ENCODE results near the gene CDY2A. TPM values are rescaled to one million over a fixed set of nuclear protein-coding genes. Genes with fewer than 3 reads are reported as not detected.
"Not testable (repeated sequence)": the region's sequence is repeated elsewhere in the genome, so short reads cannot be mapped to it uniquely, and the experiment has no call there.

CDY2A gene
- total and polyA plus RNA-seq, 10 of the 15 experiments (the other 5 are each of a cell fraction or from before 2014, with no cell fraction given), result not detected

DNA sequence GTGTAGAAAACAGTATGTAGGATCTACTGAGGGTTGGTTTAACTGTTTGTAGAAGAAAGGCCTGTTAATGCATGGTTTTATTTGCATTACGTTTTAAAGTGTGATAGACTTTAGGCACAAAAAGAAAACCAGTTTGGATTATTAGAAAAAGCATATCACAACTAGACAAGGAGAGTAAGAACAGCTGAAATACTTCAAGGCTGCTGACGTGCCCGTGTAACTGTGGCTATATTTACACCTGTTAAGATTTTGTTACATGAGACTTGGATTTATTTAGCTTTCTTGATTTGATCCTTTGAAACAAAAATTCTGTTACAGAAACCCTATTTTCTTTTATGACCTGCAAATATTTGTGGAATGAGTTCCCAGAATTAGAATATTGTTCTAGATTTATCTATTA, 9.3 kb downstream of the CDY2A start:
- H3K4me3 ChIP-seq; H2AFZ ChIP-seq (ENCODE audit: control insufficient read depth, low read depth, low read length); H4K20me1 ChIP-seq (ENCODE audit: control insufficient read depth, insufficient read depth); H3K36me3 ChIP-seq (ENCODE audit: control insufficient read depth in 2 of 2, insufficient read depth in 2 of 2, low read length in 1 of 2); BruUV-seq (replicated peaks); H3K9me3 ChIP-seq (replicated peaks; ENCODE audit: control insufficient read depth, insufficient read depth, low read length); H3K4me2 ChIP-seq (ENCODE audit: control insufficient read depth, insufficient read depth); H3K27ac ChIP-seq (ENCODE audit: control insufficient read depth, insufficient read depth); ATAC-seq; POLR2A ChIA-PET; CTCF ChIA-PET; in situ Hi-C loops (cut with MboI); SMC1A ChIA-PET (ENCODE audit: uncharacterized antibody, unreplicated experiment); H3K79me2 ChIP-seq (ENCODE audit: control insufficient read depth, insufficient read depth, low read length); DNase-seq (ENCODE audit: low read depth, low spot score); RAD21 ChIA-PET (ENCODE audit: unreplicated experiment); intact Hi-C loops (cut with micrococcal nuclease; ENCODE audit: unreplicated experiment); H3K4me1 ChIP-seq (ENCODE audit: control insufficient read depth, insufficient read depth, low read length); FAIRE-seq; H3K9ac ChIP-seq (ENCODE audit: control insufficient read depth, insufficient read depth, low read length); H3K27me3 ChIP-seq (replicated peaks in 1 of 2; ENCODE audit: control insufficient read depth in 2 of 2, insufficient read depth in 2 of 2, low read length in 1 of 2): not testable (repeated sequence)
- no CpG with 5 or more reads among the region's 3 CpGs for WGBS (ENCODE audit: insufficient coverage, insufficient replicate concordance, low lambda C conversion rate, missing lambda C conversion rate)

- POLR2A ChIA-PET; RAD21 ChIA-PET (ENCODE audit: unreplicated experiment); H3K36me3 ChIP-seq (ENCODE audit: control insufficient read depth in 2 of 2, insufficient read depth in 2 of 2, low read length in 1 of 2); H3K4me3 ChIP-seq; ATAC-seq; H3K79me2 ChIP-seq (ENCODE audit: control insufficient read depth, insufficient read depth, low read length); H3K9ac ChIP-seq (ENCODE audit: control insufficient read depth, insufficient read depth, low read length); H3K27ac ChIP-seq (ENCODE audit: control insufficient read depth, insufficient read depth); in situ Hi-C loops (cut with MboI); DNase-seq (ENCODE audit: low read depth, low spot score); H3K4me1 ChIP-seq (ENCODE audit: control insufficient read depth, insufficient read depth, low read length); intact Hi-C loops (cut with micrococcal nuclease; ENCODE audit: unreplicated experiment); CTCF ChIA-PET; H3K9me3 ChIP-seq (replicated peaks; ENCODE audit: control insufficient read depth, insufficient read depth, low read length); H4K20me1 ChIP-seq (ENCODE audit: control insufficient read depth, insufficient read depth); H3K27me3 ChIP-seq (replicated peaks in 1 of 2; ENCODE audit: control insufficient read depth in 2 of 2, insufficient read depth in 2 of 2, low read length in 1 of 2); H3K4me2 ChIP-seq (ENCODE audit: control insufficient read depth, insufficient read depth); FAIRE-seq; H2AFZ ChIP-seq (ENCODE audit: control insufficient read depth, low read depth, low read length); SMC1A ChIA-PET (ENCODE audit: uncharacterized antibody, unreplicated experiment); BruUV-seq (replicated peaks): not testable (repeated sequence)
- WGBS (ENCODE audit: insufficient coverage, insufficient replicate concordance, low lambda C conversion rate, missing lambda C conversion rate), result no CpG with 5 or more reads among the region's 3 CpGs
Measured at GRCh38 chrY:18044990-18045389, 19.4 kb downstream of the CDY2A start.

DNA sequence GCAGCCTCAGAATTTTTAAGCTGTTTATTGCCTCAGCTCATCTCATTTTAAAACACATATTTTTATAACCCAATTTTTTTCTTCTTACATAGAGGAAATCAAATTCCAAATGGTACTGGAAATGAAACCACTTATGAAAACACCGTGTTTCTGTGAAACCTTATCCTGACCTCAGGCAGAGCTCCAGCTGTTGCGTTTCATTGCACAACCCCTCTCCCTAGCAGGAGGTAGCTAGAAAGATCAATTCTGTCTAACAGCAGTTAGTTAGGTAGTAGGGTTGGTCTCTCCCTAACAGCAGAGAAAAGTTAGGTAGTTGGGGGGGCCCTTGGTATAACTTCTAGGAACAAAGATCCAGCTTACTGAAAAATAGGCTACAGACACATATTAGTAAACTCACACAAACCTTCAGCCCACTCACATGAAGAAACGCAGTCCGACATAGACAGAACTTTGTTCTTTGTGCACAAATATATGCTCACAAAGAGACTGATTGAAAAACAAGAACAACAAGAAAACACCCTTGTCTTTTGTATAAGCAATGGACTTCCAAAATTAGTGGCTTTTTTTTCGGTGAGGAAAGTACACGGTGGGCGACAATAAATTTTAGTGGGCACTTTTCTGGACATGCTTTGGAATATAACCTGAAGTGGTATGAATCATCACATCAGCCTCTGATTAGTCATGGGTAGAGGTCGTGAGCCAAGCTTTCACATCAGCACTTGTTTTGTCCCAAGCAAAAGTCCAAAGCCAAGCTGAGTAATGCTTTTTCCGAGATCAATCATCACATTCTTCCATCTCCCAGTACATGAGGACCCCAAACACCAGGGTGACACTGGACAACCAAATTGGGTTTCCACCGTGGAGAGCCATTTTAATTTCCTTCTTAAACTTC, 22.8 kb downstream of the CDY2A start:
- H3K4me2 ChIP-seq (ENCODE audit: control insufficient read depth, insufficient read depth); H3K36me3 ChIP-seq (ENCODE audit: control insufficient read depth in 2 of 2, insufficient read depth in 2 of 2, low read length in 1 of 2); H4K20me1 ChIP-seq (ENCODE audit: control insufficient read depth, insufficient read depth); H3K27ac ChIP-seq (ENCODE audit: control insufficient read depth, insufficient read depth); DNase-seq (ENCODE audit: low read depth, low spot score); H3K4me1 ChIP-seq (ENCODE audit: control insufficient read depth, insufficient read depth, low read length); H3K79me2 ChIP-seq (ENCODE audit: control insufficient read depth, insufficient read depth, low read length); ATAC-seq; CTCF ChIA-PET; H3K4me3 ChIP-seq; H2AFZ ChIP-seq (ENCODE audit: control insufficient read depth, low read depth, low read length); FAIRE-seq; H3K9me3 ChIP-seq (replicated peaks; ENCODE audit: control insufficient read depth, insufficient read depth, low read length); POLR2A ChIA-PET; intact Hi-C loops (cut with micrococcal nuclease; ENCODE audit: unreplicated experiment); in situ Hi-C loops (cut with MboI); SMC1A ChIA-PET (ENCODE audit: uncharacterized antibody, unreplicated experiment); RAD21 ChIA-PET (ENCODE audit: unreplicated experiment); BruUV-seq (replicated peaks); H3K9ac ChIP-seq (ENCODE audit: control insufficient read depth, insufficient read depth, low read length); H3K27me3 ChIP-seq (replicated peaks in 1 of 2; ENCODE audit: control insufficient read depth in 2 of 2, insufficient read depth in 2 of 2, low read length in 1 of 2): not testable (repeated sequence)
- no CpG with 5 or more reads among the region's 10 CpGs for WGBS (ENCODE audit: insufficient coverage, insufficient replicate concordance, low lambda C conversion rate, missing lambda C conversion rate)

DNA sequence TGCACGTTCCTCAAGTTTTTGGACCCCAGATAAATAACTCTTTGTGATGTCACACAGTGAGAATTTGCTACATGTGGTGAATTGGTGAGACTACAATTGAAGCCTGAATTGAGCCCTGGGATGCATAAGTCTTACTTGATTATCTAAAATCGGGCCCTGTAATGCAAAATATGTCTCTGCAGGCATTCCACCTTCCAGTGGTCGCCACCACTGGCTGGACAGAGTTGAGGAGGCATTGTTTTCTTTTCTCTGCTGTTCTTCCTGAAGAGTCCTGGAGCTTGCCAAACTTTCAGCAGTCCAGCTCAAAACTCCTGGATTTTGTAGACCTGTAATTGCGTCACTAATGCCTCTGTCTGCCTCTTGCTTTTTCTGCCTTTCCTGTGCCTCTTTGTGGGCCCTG, 23.5 kb downstream of the CDY2A start:
- H3K9me3 ChIP-seq (replicated peaks; ENCODE audit: control insufficient read depth, insufficient read depth, low read length); SMC1A ChIA-PET (ENCODE audit: uncharacterized antibody, unreplicated experiment); POLR2A ChIA-PET; H3K4me2 ChIP-seq (ENCODE audit: control insufficient read depth, insufficient read depth); H4K20me1 ChIP-seq (ENCODE audit: control insufficient read depth, insufficient read depth); RAD21 ChIA-PET (ENCODE audit: unreplicated experiment); H3K4me3 ChIP-seq; DNase-seq (ENCODE audit: low read depth, low spot score); H3K36me3 ChIP-seq (ENCODE audit: control insufficient read depth in 2 of 2, insufficient read depth in 2 of 2, low read length in 1 of 2); H3K27me3 ChIP-seq (replicated peaks in 1 of 2; ENCODE audit: control insufficient read depth in 2 of 2, insufficient read depth in 2 of 2, low read length in 1 of 2); intact Hi-C loops (cut with micrococcal nuclease; ENCODE audit: unreplicated experiment); in situ Hi-C loops (cut with MboI); BruUV-seq (replicated peaks); H3K27ac ChIP-seq (ENCODE audit: control insufficient read depth, insufficient read depth); H3K79me2 ChIP-seq (ENCODE audit: control insufficient read depth, insufficient read depth, low read length); CTCF ChIA-PET; ATAC-seq; H3K9ac ChIP-seq (ENCODE audit: control insufficient read depth, insufficient read depth, low read length); H3K4me1 ChIP-seq (ENCODE audit: control insufficient read depth, insufficient read depth, low read length); FAIRE-seq; H2AFZ ChIP-seq (ENCODE audit: control insufficient read depth, low read depth, low read length): not testable (repeated sequence)
- no CpG with 5 or more reads among the region's 4 CpGs for WGBS (ENCODE audit: insufficient coverage, insufficient replicate concordance, low lambda C conversion rate, missing lambda C conversion rate)
